ENCODE data around the gene UBQLN3.

DNA sequence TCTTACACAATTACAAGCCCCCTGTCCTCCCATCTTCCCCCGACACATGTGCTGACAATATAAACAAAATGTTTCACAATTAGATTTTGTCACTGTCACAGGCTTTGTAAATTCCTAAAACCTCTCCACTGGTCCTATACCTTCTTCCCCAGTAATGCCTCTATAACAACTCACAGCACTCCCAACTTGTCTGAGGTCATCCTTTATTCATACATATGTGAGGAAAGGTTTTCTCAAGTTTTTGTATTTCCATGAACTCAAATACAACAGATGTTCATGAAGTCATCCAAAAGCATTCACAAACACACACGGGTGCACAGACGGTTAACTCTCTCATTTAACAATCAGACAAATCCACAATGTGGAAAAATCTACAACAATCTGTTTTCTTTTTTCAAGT, 36.7 kb upstream of the UBQLN3 start:
- TF ChIP-seq, protein P1, sequence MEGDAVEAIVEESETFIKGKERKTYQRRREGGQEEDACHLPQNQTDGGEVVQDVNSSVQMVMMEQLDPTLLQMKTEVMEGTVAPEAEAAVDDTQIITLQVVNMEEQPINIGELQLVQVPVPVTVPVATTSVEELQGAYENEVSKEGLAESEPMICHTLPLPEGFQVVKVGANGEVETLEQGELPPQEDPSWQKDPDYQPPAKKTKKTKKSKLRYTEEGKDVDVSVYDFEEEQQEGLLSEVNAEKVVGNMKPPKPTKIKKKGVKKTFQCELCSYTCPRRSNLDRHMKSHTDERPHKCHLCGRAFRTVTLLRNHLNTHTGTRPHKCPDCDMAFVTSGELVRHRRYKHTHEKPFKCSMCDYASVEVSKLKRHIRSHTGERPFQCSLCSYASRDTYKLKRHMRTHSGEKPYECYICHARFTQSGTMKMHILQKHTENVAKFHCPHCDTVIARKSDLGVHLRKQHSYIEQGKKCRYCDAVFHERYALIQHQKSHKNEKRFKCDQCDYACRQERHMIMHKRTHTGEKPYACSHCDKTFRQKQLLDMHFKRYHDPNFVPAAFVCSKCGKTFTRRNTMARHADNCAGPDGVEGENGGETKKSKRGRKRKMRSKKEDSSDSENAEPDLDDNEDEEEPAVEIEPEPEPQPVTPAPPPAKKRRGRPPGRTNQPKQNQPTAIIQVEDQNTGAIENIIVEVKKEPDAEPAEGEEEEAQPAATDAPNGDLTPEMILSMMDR (IDR thresholded peaks at IDR 0.05; ENCODE audit: low read depth, low read length): no peak
- no peak for TF ChIP-seq POLR2A (IDR thresholded peaks at IDR 0.05; ENCODE audit: extremely low read depth, insufficient read length)
